WTC11 (cell line): Measurements from ENCODE around the gene OR6J1. TPM values are rescaled to one million over a fixed set of nuclear protein-coding genes. Genes with fewer than 3 reads are reported as not detected.

ENCODE experiments used
- ATAC-seq: fragments of 200-7000 bp; cut with Tn5 transposase; 2 replicates; pipeline ENCODE4 v1.10.0; 2021; ENCODE audit warnings: mild to moderate bottlenecking, moderate library complexity
- CTCF ChIA-PET: fragments of 300-600 bp; sonication (Branson Sonifier 250); formaldehyde crosslinking; loops from one replicate; lab custom pipeline; 2021; ENCODE audit warnings: antibody characterized with exemption; lab: Charles Lee
- POLR2A ChIA-PET: fragments of 350-600 bp; sonication (Branson Sonifier 250); formaldehyde crosslinking; loops from one replicate; lab custom pipeline; 2021; ENCODE audit warnings: antibody characterized with exemption; lab: Charles Lee
- DNase-seq: peaks from one replicate; pipeline ENCODE4 v3.0.0; 2021; ENCODE audit warnings: low spot score
- H3K27ac Mint-ChIP-seq: 2 replicates; pipeline ENCODE4 v1.8.0; 2021; ENCODE audit warnings: mixed read lengths
- H3K27me3 Mint-ChIP-seq: 2 replicates; pipeline ENCODE4 v1.8.0; 2021; ENCODE audit warnings: low read depth, mild to moderate bottlenecking, moderate library complexity, mixed read lengths
- H3K36me3 Mint-ChIP-seq: 2 replicates; pipeline ENCODE4 v1.8.0; 2021; ENCODE audit warnings: mixed read lengths
- H3K4me1 Mint-ChIP-seq: 2 replicates; pipeline ENCODE4 v1.8.0; 2022; ENCODE audit warnings: mixed read lengths
- H3K4me3 Mint-ChIP-seq: 2 replicates; pipeline ENCODE4 v1.8.0; 2021; ENCODE audit warnings: mild to moderate bottlenecking, moderate library complexity, mixed read lengths
- H3K9me3 Mint-ChIP-seq: 2 replicates; pipeline ENCODE4 v1.8.0; 2021; ENCODE audit warnings: mixed read lengths
- AR ChIP-seq: fragments of 250-450 bp; sonication (Bioruptor Pico); IDR thresholded peaks from 2 replicates; pipeline ENCODE4 v1.9.0; 2021; ENCODE audit warnings: mild to moderate bottlenecking
- EMX1 ChIP-seq: fragments of 250-450 bp; sonication (Bioruptor Pico); IDR thresholded peaks from 2 replicates; pipeline ENCODE4 v1.8.0; 2021; ENCODE audit warnings: mild to moderate bottlenecking
- ERG ChIP-seq: fragments of 250-450 bp; sonication (Bioruptor Pico); IDR thresholded peaks from 2 replicates; pipeline ENCODE4 v1.8.0; 2021; ENCODE audit warnings: mild to moderate bottlenecking
- GABPB1 ChIP-seq: sonication (generic); formaldehyde crosslinking; IDR thresholded peaks from 2 replicates; pipeline ENCODE4 v1.8.1; 2023; ENCODE audit warnings: mild to moderate bottlenecking, missing genetic modification reagents
- GRHL2 ChIP-seq: fragments of 250-450 bp; sonication (Bioruptor Pico); IDR thresholded peaks from 2 replicates; pipeline ENCODE4 v1.8.0; 2022; ENCODE audit warnings: mild to moderate bottlenecking, moderate library complexity; ENCODE audit not compliant: insufficient replicate concordance, severe bottlenecking
- MLX ChIP-seq: sonication (generic); formaldehyde crosslinking; IDR thresholded peaks from 2 replicates; pipeline ENCODE4 v1.8.1; 2023; ENCODE audit warnings: mild to moderate bottlenecking, missing genetic modification reagents, moderate library complexity
- MXD4 ChIP-seq: fragments of 250-450 bp; sonication (Bioruptor Pico); IDR thresholded peaks from 2 replicates; pipeline ENCODE4 v1.8.0; 2021; ENCODE audit warnings: mild to moderate bottlenecking, moderate library complexity, borderline replicate concordance
- MYBL2 ChIP-seq: sonication (generic); formaldehyde crosslinking; IDR thresholded peaks from 2 replicates; pipeline ENCODE4 v1.8.1; 2023; ENCODE audit warnings: mild to moderate bottlenecking, moderate library complexity, missing genetic modification reagents
- NR1H2 ChIP-seq: sonication (generic); formaldehyde crosslinking; IDR thresholded peaks from 2 replicates; pipeline ENCODE4 v1.9.0; 2021; ENCODE audit warnings: mild to moderate bottlenecking, moderate library complexity, missing genetic modification reagents
- PRRX2 ChIP-seq: fragments of 250-450 bp; sonication (Bioruptor Pico); IDR thresholded peaks from 2 replicates; pipeline ENCODE4 v1.8.0; 2021; ENCODE audit warnings: mild to moderate bottlenecking
- SMAD4 ChIP-seq: sonication (generic); formaldehyde crosslinking; IDR thresholded peaks from 2 replicates; pipeline ENCODE4 v1.8.0; 2022; ENCODE audit warnings: mild to moderate bottlenecking, missing genetic modification reagents
- SOX15 ChIP-seq: fragments of 250-450 bp; sonication (Bioruptor Pico); IDR thresholded peaks from 2 replicates; pipeline ENCODE4 v1.9.0; 2021; ENCODE audit warnings: mild to moderate bottlenecking
- TCF7 ChIP-seq: sonication (generic); formaldehyde crosslinking; IDR thresholded peaks from 2 replicates; pipeline ENCODE4 v1.8.0; 2022; ENCODE audit warnings: mild to moderate bottlenecking, low read depth, missing genetic modification reagents, moderate library complexity
- TEAD1 ChIP-seq: sonication (generic); formaldehyde crosslinking; IDR thresholded peaks from 2 replicates; pipeline ENCODE4 v1.8.0; 2022; ENCODE audit warnings: mild to moderate bottlenecking, missing genetic modification reagents
- USF2 ChIP-seq: sonication (generic); formaldehyde crosslinking; IDR thresholded peaks from 2 replicates; pipeline ENCODE4 v1.8.1; 2023; ENCODE audit warnings: mild to moderate bottlenecking, missing genetic modification reagents, moderate library complexity
- ZBTB21 ChIP-seq: sonication (generic); formaldehyde crosslinking; IDR thresholded peaks from 2 replicates; pipeline ENCODE4 v1.8.1; 2023; ENCODE audit warnings: mild to moderate bottlenecking, missing genetic modification reagents, borderline replicate concordance
- ZNF121 ChIP-seq: sonication (generic); formaldehyde crosslinking; IDR thresholded peaks from 2 replicates; pipeline ENCODE4 v1.8.0; 2023; ENCODE audit warnings: missing genetic modification reagents
- ZNF396 ChIP-seq: fragments of 250-450 bp; sonication (Bioruptor Pico); IDR thresholded peaks from 2 replicates; pipeline ENCODE4 v1.8.0; 2021; ENCODE audit warnings: mild to moderate bottlenecking, moderate library complexity, borderline replicate concordance
- ZNF416 ChIP-seq: fragments of 250-450 bp; sonication (Bioruptor Pico); IDR thresholded peaks from 2 replicates; pipeline ENCODE4 v1.9.0; 2021; ENCODE audit warnings: mild to moderate bottlenecking, inconsistent platforms
- ZNF425 ChIP-seq: fragments of 250-450 bp; sonication (Bioruptor Pico); conservative IDR thresholded peaks from 2 replicates; pipeline ENCODE4 v1.9.0; 2021; ENCODE audit warnings: mild to moderate bottlenecking
- total RNA-seq: library from RNA; stranded (reverse); gene quantifications from 3 replicates; pipeline ENCODE4 v1.2.3, GENCODE V29; 2021
- TF ChIP-seq, protein P1 (sequence below): sonication (generic); formaldehyde crosslinking; IDR thresholded peaks from 2 replicates; pipeline ENCODE4 v1.8.1; 2022; ENCODE audit warnings: low read depth, mild to moderate bottlenecking, moderate library complexity, missing genetic modification reagents, borderline replicate concordance

Gene OR6J1
- total RNA-seq, 1 experiment from 2014 or later, result not detected

GRCh38 chr14:22646570-22647254 is 2.6 kb upstream of the OR6J1 start:
- ATAC-seq, result no peak
- CTCF ChIA-PET, result interaction anchor here (1.0 to 3.3 kb wide), 2 partner anchors 76 to 87 kb away, joined by 4 to 24 read pairs; no protein-coding TSS in a partner anchor
- POLR2A ChIA-PET, result no interaction called here

DNA sequence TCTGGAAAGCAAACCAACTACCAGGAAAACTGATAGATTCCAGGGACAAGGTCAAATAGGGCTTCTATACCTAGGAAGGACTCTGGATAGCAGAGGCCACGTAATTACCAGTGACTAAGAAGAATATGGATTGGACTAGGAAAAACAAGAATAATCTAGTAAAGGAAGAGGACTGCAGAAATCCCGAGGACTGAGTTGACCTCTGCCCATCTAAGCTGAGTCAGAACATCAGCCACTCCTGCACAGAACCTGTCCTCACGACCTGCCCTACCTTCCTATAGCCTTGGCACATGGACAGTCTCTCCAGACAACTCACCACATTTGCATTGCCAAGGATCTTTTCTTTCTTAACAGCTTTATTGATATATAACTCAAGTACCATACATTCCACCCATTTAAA is 2.3 kb downstream of the OR6J1 start:
- POLR2A ChIA-PET, result no interaction called here
- peaks cover 4% of the 10 kb centered on the region for H3K36me3 Mint-ChIP-seq
- peaks cover 2% of the 10 kb centered on the region; the same call in 1 of the 2 replicates for H3K27me3 Mint-ChIP-seq
- ATAC-seq, result no peak
- CTCF ChIA-PET, result interaction anchor here (0.7 to 3.6 kb wide), 4 partner anchors 11 to 288 kb away, joined by 3 to 20 read pairs (median 3); no protein-coding TSS in a partner anchor
- H3K27ac Mint-ChIP-seq, result no peak overlapping the region
- H3K4me1 Mint-ChIP-seq, result no peaks in the 10 kb centered on the region
- TF ChIP-seq NR1H2 (no peak), ZNF425 (no peak), TEAD1 (CRISPR knock-in tag) (no peak), MXD4 (no peak), MYBL2 (CRISPR knock-in tag) (no peak), PRRX2 (CRISPR knock-in tag) (no peak), ZBTB21 (CRISPR knock-in tag) (no peak), ZNF396 (CRISPR knock-in tag) (no peak), MLX (no peak), ZNF416 (no peak), AR (CRISPR knock-in tag) (no peak), ERG (CRISPR knock-in tag) (no peak), ZNF121 (CRISPR knock-in tag) (no peak), GABPB1 (no peak), EMX1 (no peak), SMAD4 (CRISPR knock-in tag) (no peak), GRHL2 (CRISPR knock-in tag) (no peak)
- TF ChIP-seq, protein P1, sequence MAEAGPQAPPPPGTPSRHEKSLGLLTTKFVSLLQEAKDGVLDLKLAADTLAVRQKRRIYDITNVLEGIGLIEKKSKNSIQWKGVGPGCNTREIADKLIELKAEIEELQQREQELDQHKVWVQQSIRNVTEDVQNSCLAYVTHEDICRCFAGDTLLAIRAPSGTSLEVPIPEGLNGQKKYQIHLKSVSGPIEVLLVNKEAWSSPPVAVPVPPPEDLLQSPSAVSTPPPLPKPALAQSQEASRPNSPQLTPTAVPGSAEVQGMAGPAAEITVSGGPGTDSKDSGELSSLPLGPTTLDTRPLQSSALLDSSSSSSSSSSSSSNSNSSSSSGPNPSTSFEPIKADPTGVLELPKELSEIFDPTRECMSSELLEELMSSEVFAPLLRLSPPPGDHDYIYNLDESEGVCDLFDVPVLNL (CRISPR knock-in tag), result no peak
- no peak for DNase-seq
- no peak overlapping the region for H3K4me3 Mint-ChIP-seq
- no peaks in the 10 kb centered on the region for H3K9me3 Mint-ChIP-seq

More at GRCh38 chr14:22646570-22647254, 2.6 kb upstream of the OR6J1 start:
- no peak for DNase-seq
- H3K27ac Mint-ChIP-seq, result no peak overlapping the region
- no peaks in the 10 kb centered on the region for H3K36me3 Mint-ChIP-seq
- H3K4me3 Mint-ChIP-seq, result no peak overlapping the region
- H3K27me3 Mint-ChIP-seq, result no peaks in the 10 kb centered on the region; the same call in 1 of the 2 replicates
- H3K4me1 Mint-ChIP-seq, result no peaks in the 10 kb centered on the region
- no peak for TF ChIP-seq TCF7 (CRISPR knock-in tag)
- TF ChIP-seq SOX15 (CRISPR knock-in tag), result no peak
- no peak for TF ChIP-seq ZNF121 (CRISPR knock-in tag)
- no peak for TF ChIP-seq USF2 (CRISPR knock-in tag)
- no peaks in the 10 kb centered on the region for H3K9me3 Mint-ChIP-seq
